SJSA1 (cell line): ENCODE data around the gene DNAH3. TPM values are rescaled to one million over a fixed set of nuclear protein-coding genes. Genes with fewer than 3 reads are reported as not detected.

Experiments used
- DNase-seq, 2 experiments: peaks; one replicate each; pipeline ENCODE4 v3.0.0-alpha.2; 2015 to 2020; ENCODE audit warnings: low spot score in 2 of 2, low read depth in 1 of 2
- H3K27ac ChIP-seq: fragments of 250-450 bp; sonication (Bioruptor Pico); 2 replicates; pipeline ENCODE4 v1.5.1; 2020; ENCODE audit warnings: mild to moderate bottlenecking, moderate library complexity
- H3K27me3 ChIP-seq: fragments of 250-450 bp; sonication (Bioruptor Pico); replicated peaks from 2 replicates; pipeline ENCODE4 v1.5.1; 2020; ENCODE audit warnings: mild to moderate bottlenecking, moderate library complexity
- H3K36me3 ChIP-seq: fragments of 250-450 bp; sonication (Bioruptor Pico); 2 replicates; pipeline ENCODE4 v1.5.1; 2020; ENCODE audit warnings: mild to moderate bottlenecking
- H3K4me1 ChIP-seq: fragments of 250-450 bp; sonication (Bioruptor Pico); replicated peaks from 2 replicates; pipeline ENCODE4 v1.6.1; 2021; ENCODE audit warnings: mild to moderate bottlenecking
- H3K4me3 ChIP-seq: fragments of 250-450 bp; sonication (Bioruptor Pico); 2 replicates; pipeline ENCODE4 v1.5.1; 2020; ENCODE audit warnings: mild to moderate bottlenecking
- H3K9me3 ChIP-seq: fragments of 250-450 bp; sonication (Bioruptor Pico); replicated peaks from 2 replicates; pipeline ENCODE4 v1.5.1; 2020; ENCODE audit warnings: mild to moderate bottlenecking
- total RNA-seq: library from RNA; depleted of rRNA; stranded (reverse); fragments of >200 nt; shearing (Covaris generic); gene quantifications from 2 replicates; pipeline ENCODE4 v1.2.3, GENCODE V29; 2014

The DNAH3 gene
- total RNA-seq, 1 experiment from 2014 or later = 0.03 TPM

GRCh38 chr16:20910781-20911321, 239.8 kb downstream of the DNAH3 start:
- H3K27me3 ChIP-seq = no peaks in the 10 kb centered on the region
- H3K4me3 ChIP-seq = no peak overlapping the region
- no peaks in the 10 kb centered on the region for H3K36me3 ChIP-seq
- H3K4me1 ChIP-seq = peaks cover 57% of the 10 kb centered on the region
- DNase-seq = peak in 1 of 2 experiments; percentile 58
- H3K27ac ChIP-seq = peak overlapping the region; percentile 71
- no peaks in the 10 kb centered on the region for H3K9me3 ChIP-seq

- Histone ChIP-seq H3K4me3 (no peak overlapping the region), H3K27ac (peak overlapping the region; percentile 91), H3K9me3 (no peaks in the 10 kb centered on the region), H3K27me3 (no peaks in the 10 kb centered on the region), H3K36me3 (peaks cover 5% of the 10 kb centered on the region), H3K4me1 (peaks cover 75% of the 10 kb centered on the region)
- peak; percentile 63 to 90 for DNase-seq
Observed at GRCh38 chr16:20906341-20907255, 244.0 kb downstream of the DNAH3 start.

- Histone ChIP-seq H3K27ac (peak overlapping the region; percentile 91), H3K36me3 (peaks cover 14% of the 10 kb centered on the region), H3K4me3 (no peak overlapping the region), H3K4me1 (peaks cover 69% of the 10 kb centered on the region), H3K27me3 (no peaks in the 10 kb centered on the region), H3K9me3 (no peaks in the 10 kb centered on the region)
- DNase-seq = peak in 1 of 2 experiments; percentile 22
Observed at GRCh38 chr16:20905576-20905975, 245.1 kb downstream of the DNAH3 start.

GRCh38 chr16:20904507-20905081, 246.1 kb downstream of the DNAH3 start:
- peaks cover 64% of the 10 kb centered on the region for H3K4me1 ChIP-seq

GRCh38 chr16:20903899-20904506, 246.6 kb downstream of the DNAH3 start:
- no peaks in the 10 kb centered on the region for H3K27me3 ChIP-seq
- peaks cover 67% of the 10 kb centered on the region for H3K4me1 ChIP-seq
- peaks cover 15% of the 10 kb centered on the region for H3K36me3 ChIP-seq
- H3K4me3 ChIP-seq = no peak overlapping the region
- peak overlapping the region; percentile 91 for H3K27ac ChIP-seq
- DNase-seq = no peak
- H3K9me3 ChIP-seq = no peaks in the 10 kb centered on the region

More at GRCh38 chr16:20904507-20905081, 246.1 kb downstream of the DNAH3 start:
- Histone ChIP-seq H3K27ac (peak overlapping the region; percentile 91), H3K36me3 (peaks cover 15% of the 10 kb centered on the region), H3K4me3 (no peak overlapping the region), H3K9me3 (no peaks in the 10 kb centered on the region), H3K27me3 (no peaks in the 10 kb centered on the region)
- DNase-seq = peak in 1 of 2 experiments; percentile 66

GRCh38 chr16:20903116-20903898, 247.3 kb downstream of the DNAH3 start:
- no peak overlapping the region for H3K4me3 ChIP-seq
- no peak for DNase-seq
- H3K4me1 ChIP-seq = peaks cover 71% of the 10 kb centered on the region
- no peaks in the 10 kb centered on the region for H3K27me3 ChIP-seq
- H3K27ac ChIP-seq = peak overlapping the region; percentile 91; the same call in 1 of the 2 replicates
- H3K36me3 ChIP-seq = peaks cover 15% of the 10 kb centered on the region
- H3K9me3 ChIP-seq = no peaks in the 10 kb centered on the region

- H3K36me3 ChIP-seq = peaks cover 20% of the 10 kb centered on the region
- H3K27me3 ChIP-seq = no peaks in the 10 kb centered on the region
- peaks cover 62% of the 10 kb centered on the region for H3K4me1 ChIP-seq
- no peak overlapping the region for H3K4me3 ChIP-seq
- H3K27ac ChIP-seq = no peak overlapping the region
- DNase-seq = no peak
- no peaks in the 10 kb centered on the region for H3K9me3 ChIP-seq
Observed at GRCh38 chr16:20902426-20902825, 248.2 kb downstream of the DNAH3 start.

- no peaks in the 10 kb centered on the region for H3K27me3 ChIP-seq
- H3K36me3 ChIP-seq = peaks cover 28% of the 10 kb centered on the region
- H3K27ac ChIP-seq = peak overlapping the region; percentile 98
- DNase-seq = no peak
- H3K4me3 ChIP-seq = peak overlapping the region; percentile 73
- no peaks in the 10 kb centered on the region for H3K9me3 ChIP-seq
- H3K4me1 ChIP-seq = peaks cover 54% of the 10 kb centered on the region
Observed at GRCh38 chr16:20901436-20902112, 249.1 kb downstream of the DNAH3 start.

GRCh38 chr16:20901068-20901435, 249.6 kb downstream of the DNAH3 start:
- H3K36me3 ChIP-seq = peaks cover 31% of the 10 kb centered on the region
- H3K4me3 ChIP-seq = peak overlapping the region; percentile 73
- peak overlapping the region; percentile 98 for H3K27ac ChIP-seq
- no peaks in the 10 kb centered on the region for H3K9me3 ChIP-seq
- H3K27me3 ChIP-seq = no peaks in the 10 kb centered on the region
- H3K4me1 ChIP-seq = peaks cover 48% of the 10 kb centered on the region
- no peak for DNase-seq

GRCh38 chr16:20900299-20901067, 250.2 kb downstream of the DNAH3 start, which contains the start of the genes DCUN1D3 and LYRM1:
Gene DCUN1D3 (minus strand): TSS chr16:20900358. CDS start chr16:20862538, 37,820 bp downstream.
Gene LYRM1 (plus strand): TSS chr16:20900771. CDS start chr16:20915556, 14,785 bp downstream.
- Histone ChIP-seq H3K4me3 (peak within 1 kb of the TSS; percentile 73), H3K9me3 (no peaks in the 10 kb centered on the region), H3K27ac (peak within 1 kb of the TSS; percentile 98), H3K36me3 (peaks cover 37% of the 10 kb centered on the region), H3K27me3 (no peaks in the 10 kb centered on the region), H3K4me1 (peaks cover 43% of the 10 kb centered on the region)
- peak; percentile 99 for DNase-seq

- peak overlapping the region; percentile 73 for H3K4me3 ChIP-seq
- peak in 1 of 2 experiments; percentile 47 for DNase-seq
Observed at GRCh38 chr16:20899477-20900298, 251.0 kb downstream of the DNAH3 start.

More at GRCh38 chr16:20899477-20900298, 251.0 kb downstream of the DNAH3 start:
- H3K27ac ChIP-seq = peak overlapping the region; percentile 65
- H3K36me3 ChIP-seq = peaks cover 43% of the 10 kb centered on the region
- H3K4me1 ChIP-seq = peaks cover 35% of the 10 kb centered on the region
- no peaks in the 10 kb centered on the region for H3K27me3 ChIP-seq
- no peaks in the 10 kb centered on the region for H3K9me3 ChIP-seq
